GM19023 (cell line): ENCODE results near the gene PSMB8.

Source experiments
- ATAC-seq: cut with Tn5 transposase; IDR thresholded peaks from one replicate; pipeline ENCODE4 v1.9.1; 2021; ENCODE audit warnings: mild to moderate bottlenecking, moderate library complexity; ENCODE audit not compliant: unreplicated experiment

Gene PSMB8

GRCh38 chr6:32857156-32857891 is 13.5 kb upstream of the PSMB8 start:
- ATAC-seq, result no peak

- no peak for ATAC-seq
Measured at GRCh38 chr6:32855467-32856174, 11.8 kb upstream of the PSMB8 start.

GRCh38 chr6:32854376-32855178 is 10.7 kb upstream of the PSMB8 start:
- peak; percentile 20 for ATAC-seq

- peak; percentile 79 for ATAC-seq
Measured at GRCh38 chr6:32853541-32854375, 9.9 kb upstream of the PSMB8 start, which contains the start of the genes PSMB9 and TAP1. Gene PSMB9, plus strand, starts transcription at chr6:32854192. Its CDS starts 38 bp downstream, at chr6:32854230. Gene TAP1, minus strand, starts transcription at chr6:32853704. Its CDS starts 68 bp downstream, at chr6:32853636.

GRCh38 chr6:32852844-32853540 is 9.1 kb upstream of the PSMB8 start:
- peak; percentile 24 for ATAC-seq

GRCh38 chr6:32852018-32852843 is 8.4 kb upstream of the PSMB8 start:
- no peak for ATAC-seq

- no peak for ATAC-seq
Measured at GRCh38 chr6:32851025-32851424, 7.2 kb upstream of the PSMB8 start.

- ATAC-seq, result no peak
Measured at GRCh38 chr6:32849126-32849525, 5.3 kb upstream of the PSMB8 start.

- no peak for ATAC-seq
Measured at GRCh38 chr6:32847795-32848194, 3.9 kb upstream of the PSMB8 start.

GRCh38 chr6:32847004-32847403 is 3.2 kb upstream of the PSMB8 start:
- no peak for ATAC-seq

- no peak for ATAC-seq
Measured at GRCh38 chr6:32845384-32845884, 1.6 kb upstream of the PSMB8 start.

- ATAC-seq, result no peak
Measured at GRCh38 chr6:32844839-32845383, 1.1 kb upstream of the PSMB8 start.

GRCh38 chr6:32843331-32843978 is 392 bp downstream of the PSMB8 start:
- no peak for ATAC-seq

GRCh38 chr6:32842690-32843089 is 1.2 kb downstream of the PSMB8 start:
- ATAC-seq, result no peak

- ATAC-seq, result no peak
Measured at GRCh38 chr6:32842021-32842650, 1.7 kb downstream of the PSMB8 start.

GRCh38 chr6:32840604-32841246 is 3.1 kb downstream of the PSMB8 start:
- no peak for ATAC-seq

GRCh38 chr6:32839356-32839755 is 4.5 kb downstream of the PSMB8 start:
- ATAC-seq, result no peak
